HG02884 (cell line): ENCODE measurements around the gene CEP295NL.
"Not testable (repeated sequence)": the region's sequence is repeated elsewhere in the genome, so short reads cannot be mapped to it uniquely, and the experiment has no call there.

Experiments used
- ATAC-seq: cut with Tn5 transposase; IDR thresholded peaks from one replicate; pipeline ENCODE4 v1.9.1; 2021; ENCODE audit warnings: mild to moderate bottlenecking, moderate library complexity; ENCODE audit not compliant: unreplicated experiment

The CEP295NL gene

GRCh38 chr17:78905541-78905940 is 2.5 kb upstream of the CEP295NL start:
- no peak for ATAC-seq

GRCh38 chr17:78905116-78905515 is 2.1 kb upstream of the CEP295NL start:
- ATAC-seq, result no peak

GRCh38 chr17:78904371-78904770 is 1.4 kb upstream of the CEP295NL start:
- ATAC-seq, result no peak

GRCh38 chr17:78902231-78902630 is 770 bp downstream of the CEP295NL start:
- not testable (repeated sequence) for ATAC-seq

- ATAC-seq, result no peak
These were observed 1.2 kb downstream of the CEP295NL start for GRCh38 chr17:78901806-78902205.

GRCh38 chr17:78900816-78901215 is 2.2 kb downstream of the CEP295NL start:
- no peak for ATAC-seq

- no peak for ATAC-seq
These were observed 3.4 kb downstream of the CEP295NL start for GRCh38 chr17:78899361-78900260.

- ATAC-seq, result no peak
These were observed 4.1 kb downstream of the CEP295NL start for GRCh38 chr17:78898947-78899346.

- ATAC-seq, result no peak
These were observed 4.7 kb downstream of the CEP295NL start for GRCh38 chr17:78898075-78898836.

GRCh38 chr17:78897664-78898047 is 5.3 kb downstream of the CEP295NL start:
- ATAC-seq, result no peak

- no peak for ATAC-seq
These were observed 6.0 kb downstream of the CEP295NL start for GRCh38 chr17:78896834-78897663.

- no peak for ATAC-seq
These were observed 6.7 kb downstream of the CEP295NL start for GRCh38 chr17:78896091-78896833.

GRCh38 chr17:78895322-78895721 is 7.7 kb downstream of the CEP295NL start:
- no peak for ATAC-seq

- no peak for ATAC-seq
These were observed 9.3 kb downstream of the CEP295NL start for GRCh38 chr17:78893684-78894083.

- ATAC-seq, result no peak
These were observed 10.0 kb downstream of the CEP295NL start for GRCh38 chr17:78892936-78893379.

GRCh38 chr17:78892520-78892919 is 10.5 kb downstream of the CEP295NL start:
- no peak for ATAC-seq

- ATAC-seq, result no peak
These were observed 10.9 kb downstream of the CEP295NL start for GRCh38 chr17:78892062-78892456.

- ATAC-seq, result no peak
These were observed 11.5 kb downstream of the CEP295NL start for GRCh38 chr17:78891406-78892061.

- no peak for ATAC-seq
These were observed 12.5 kb downstream of the CEP295NL start for GRCh38 chr17:78890498-78890897.

- not testable (repeated sequence) for ATAC-seq
These were observed 12.9 kb downstream of the CEP295NL start for GRCh38 chr17:78890096-78890495.
